GM23338 (cell line): ENCODE results near the gene MAN2C1. TPM values are rescaled to one million over a fixed set of nuclear protein-coding genes. Genes with fewer than 3 reads are reported as not detected.

ENCODE experiments used
- ATAC-seq: fragments of 200-7000 bp; cut with Tn5 transposase; 3 replicates; pipeline ENCODE4 v1.9.1; 2020
- DNase-seq: peaks from one replicate; pipeline ENCODE4 v3.0.0-alpha.2; 2015; ENCODE audit warnings: low spot score
- H2AFZ ChIP-seq: fragments of 200-600 bp; sonication (generic); 2 replicates; pipeline ENCODE4 v1.8.0; 2016; ENCODE audit warnings: antibody characterized with exemption, mild to moderate bottlenecking, moderate library complexity
- H3F3A ChIP-seq: fragments of 200-600 bp; sonication (generic); replicated peaks from 2 replicates; pipeline ENCODE4 v1.8.0; 2017; ENCODE audit warnings: antibody characterized with exemption, mixed run types, low read depth
- H3K27ac ChIP-seq: fragments of 200-600 bp; sonication (generic); 2 replicates; pipeline ENCODE4 v1.6.1; 2016; ENCODE audit warnings: low read depth
- H3K27me3 ChIP-seq: fragments of 200-600 bp; sonication (generic); 2 replicates; pipeline ENCODE4 v1.8.0; 2016; ENCODE audit warnings: mild to moderate bottlenecking, mixed run types, moderate library complexity; ENCODE audit not compliant: insufficient read depth
- H3K36me3 ChIP-seq: fragments of 200-600 bp; sonication (generic); 2 replicates; pipeline ENCODE4 v1.8.0; 2016; ENCODE audit warnings: mild to moderate bottlenecking; ENCODE audit not compliant: insufficient read depth
- H3K4me1 ChIP-seq: fragments of 200-600 bp; sonication (generic); 2 replicates; pipeline ENCODE4 v1.8.0; 2016; ENCODE audit warnings: mild to moderate bottlenecking, moderate library complexity; ENCODE audit not compliant: insufficient read depth
- H3K4me2 ChIP-seq: fragments of 200-600 bp; sonication (generic); 2 replicates; pipeline ENCODE4 v1.7.1; 2017; ENCODE audit warnings: mixed run types
- H3K4me3 ChIP-seq: fragments of 200-600 bp; sonication (generic); 2 replicates; pipeline ENCODE4 v1.6.1; 2016; ENCODE audit warnings: mixed run types
- H3K79me2 ChIP-seq: fragments of 200-600 bp; sonication (generic); replicated peaks from 2 replicates; pipeline ENCODE4 v1.8.0; 2017; ENCODE audit warnings: mild to moderate bottlenecking; ENCODE audit not compliant: insufficient read depth
- H3K9me2 ChIP-seq: fragments of 200-600 bp; sonication (generic); 2 replicates; pipeline ENCODE4 v1.8.0; 2017; ENCODE audit not compliant: insufficient read depth
- H4K20me1 ChIP-seq: fragments of 200-600 bp; sonication (generic); replicated peaks from 2 replicates; pipeline ENCODE4 v1.8.0; 2017; ENCODE audit warnings: mild to moderate bottlenecking; ENCODE audit not compliant: insufficient read depth
- H3K27ac Mint-ChIP-seq: 2 replicates; pipeline ENCODE4 v1.8.0; 2020; ENCODE audit warnings: inconsistent platforms, mild to moderate bottlenecking, moderate library complexity, mixed read lengths
- H3K27me3 Mint-ChIP-seq: 3 replicates; pipeline ENCODE4 v1.8.0; 2022; ENCODE audit warnings: low read depth, mild to moderate bottlenecking, moderate library complexity, mixed read lengths, inconsistent platforms; ENCODE audit not compliant: insufficient read depth, poor library complexity
- H3K36me3 Mint-ChIP-seq: 3 replicates; pipeline ENCODE4 v1.8.0; 2021; ENCODE audit warnings: low read depth, mild to moderate bottlenecking, inconsistent platforms, moderate library complexity, mixed read lengths
- H3K4me1 Mint-ChIP-seq: 3 replicates; pipeline ENCODE4 v1.8.0; 2020; ENCODE audit warnings: mild to moderate bottlenecking, inconsistent platforms, mixed read lengths
- H3K4me3 Mint-ChIP-seq: 3 replicates; pipeline ENCODE4 v1.8.0; 2021; ENCODE audit warnings: moderate library complexity, mild to moderate bottlenecking, inconsistent platforms, mixed read lengths
- H3K9me3 Mint-ChIP-seq: 3 replicates; pipeline ENCODE4 v1.8.0; 2020; ENCODE audit warnings: moderate library complexity, mild to moderate bottlenecking, inconsistent platforms, mixed read lengths
- CREB1 ChIP-seq: fragments of 250-450 bp; sonication (Bioruptor Pico); IDR thresholded peaks from 2 replicates; pipeline ENCODE4 v1.5.0; 2020; ENCODE audit warnings: low read depth, mild to moderate bottlenecking, moderate library complexity
- CTCF ChIP-seq, 2 experiments: fragments of 200-600 bp in 1 of 2; sonication (generic) in 1 of 2; conservative IDR thresholded peaks; 2 replicates each; pipeline versions ENCODE4 v1.5.1 to v1.6.1; 2016 to 2017; ENCODE audit warnings: antibody characterized with exemption in 2 of 2, low read depth in 2 of 2, mild to moderate bottlenecking in 2 of 2, moderate library complexity in 1 of 2
- ETS1 ChIP-seq: IDR thresholded peaks from 2 replicates; pipeline ENCODE4 v1.6.1; 2016; ENCODE audit warnings: antibody characterized with exemption
- EZH2 ChIP-seq: fragments of 200-600 bp; sonication (generic); IDR thresholded peaks from one replicate; pipeline ENCODE4 v1.8.0; 2017; ENCODE audit warnings: antibody characterized with exemption, mild to moderate bottlenecking, low read depth; ENCODE audit not compliant: unreplicated experiment
- EZH2phosphoT487 ChIP-seq: fragments of 200-600 bp; sonication (generic); IDR thresholded peaks from one replicate; pipeline ENCODE4 v1.8.1; 2018; ENCODE audit warnings: antibody characterized with exemption; ENCODE audit not compliant: unreplicated experiment
- NANOG ChIP-seq: IDR thresholded peaks from 2 replicates; pipeline ENCODE4 v1.6.1; 2016; ENCODE audit warnings: antibody characterized with exemption, borderline replicate concordance
- POLR2AphosphoS5 ChIP-seq: IDR thresholded peaks from 2 replicates; pipeline ENCODE4 v1.6.1; 2016; ENCODE audit warnings: antibody characterized with exemption, low read depth
- STAT1 ChIP-seq: IDR thresholded peaks from one replicate; pipeline ENCODE4 v1.6.1; 2016; ENCODE audit warnings: antibody characterized with exemption; ENCODE audit not compliant: unreplicated experiment
- ZNF114 ChIP-seq: fragments of 250-450 bp; sonication (Bioruptor Pico); IDR thresholded peaks from 2 replicates; pipeline ENCODE4 v1.5.0; 2020; ENCODE audit warnings: mild to moderate bottlenecking, moderate library complexity
- ZNF462 ChIP-seq: fragments of 250-450 bp; sonication (Bioruptor Pico); IDR thresholded peaks from 2 replicates; pipeline ENCODE4 v1.5.0; 2020; ENCODE audit warnings: mild to moderate bottlenecking, moderate library complexity
- polyA plus RNA-seq: library from polyadenylated mRNA; unstranded; fragments of >200 nt; fragmentation: Nextera tagmentation; extraction: Ambion mirVana; gene quantifications from 2 replicates; pipeline ENCODE4 v1.2.1, GENCODE V29; 2016
- total RNA-seq: library from RNA; depleted of rRNA; stranded (reverse); fragments of >200 nt; shearing (Covaris generic); gene quantifications from 2 replicates; pipeline ENCODE4 v1.2.3, GENCODE V29; 2014

MAN2C1 gene
- total and polyA plus RNA-seq, 2 experiments from 2014 or later: 42.3 to 129 TPM

- no peak for ATAC-seq
- Mint-ChIP-seq H3K27ac (no peak overlapping the region), H3K4me1 (no peaks in the 10 kb centered on the region), H3K4me3 (no peak overlapping the region), H3K9me3 (no peaks in the 10 kb centered on the region), H3K27me3 (no peaks in the 10 kb centered on the region), H3K36me3 (peaks cover 43% of the 10 kb centered on the region)
- TF ChIP-seq POLR2AphosphoS5 (no peak), ZNF114 (no peak), STAT1 (no peak), ZNF462 (CRISPR knock-in tag) (no peak), EZH2phosphoT487 (no peak), CREB1 (CRISPR knock-in tag) (no peak), NANOG (no peak), ETS1 (no peak), CTCF (conservative IDR thresholded peaks at IDR 0.05; ENCODE audit: low read depth in 2 of 2) (no peak), EZH2 (no peak)
- H3K4me1 ChIP-seq: no peaks in the 10 kb centered on the region
- no peaks in the 10 kb centered on the region for H3K27me3 ChIP-seq
- peaks cover 37% of the 10 kb centered on the region for H3K36me3 ChIP-seq
- H3F3A ChIP-seq: peaks cover 3% of the 10 kb centered on the region; the same call in 1 of the 2 replicates
- H3K9me2 ChIP-seq: no peaks in the 10 kb centered on the region
- peaks cover 15% of the 10 kb centered on the region for H4K20me1 ChIP-seq
- no peak overlapping the region for H2AFZ ChIP-seq
- no peak for DNase-seq
- H3K4me2 ChIP-seq: no peak overlapping the region
- H3K79me2 ChIP-seq: peaks cover 34% of the 10 kb centered on the region
- no peak overlapping the region for H3K4me3 ChIP-seq
- H3K27ac ChIP-seq: peak overlapping the region; percentile 45
Observed at GRCh38 chr15:75416584-75416983, 48.2 kb upstream of the MAN2C1 start.
